ENCODE data around the gene CDK13.

DNA sequence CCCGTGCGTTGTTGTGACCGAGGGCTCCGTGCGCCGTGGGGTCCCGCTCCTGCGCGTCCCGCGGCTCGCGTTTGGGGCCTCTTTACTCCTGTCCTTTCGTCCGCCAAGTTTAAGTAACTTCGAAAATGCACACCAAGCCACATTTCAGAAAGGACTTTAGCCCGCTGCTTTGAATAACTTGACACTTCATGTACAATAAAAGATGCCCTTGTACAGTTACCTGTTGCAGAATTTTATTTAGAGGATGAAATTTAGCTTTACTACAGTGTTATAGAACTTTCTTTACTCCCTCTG is 185.2 kb downstream of the CDK13 start:
- TF ChIP-seq, protein P1, sequence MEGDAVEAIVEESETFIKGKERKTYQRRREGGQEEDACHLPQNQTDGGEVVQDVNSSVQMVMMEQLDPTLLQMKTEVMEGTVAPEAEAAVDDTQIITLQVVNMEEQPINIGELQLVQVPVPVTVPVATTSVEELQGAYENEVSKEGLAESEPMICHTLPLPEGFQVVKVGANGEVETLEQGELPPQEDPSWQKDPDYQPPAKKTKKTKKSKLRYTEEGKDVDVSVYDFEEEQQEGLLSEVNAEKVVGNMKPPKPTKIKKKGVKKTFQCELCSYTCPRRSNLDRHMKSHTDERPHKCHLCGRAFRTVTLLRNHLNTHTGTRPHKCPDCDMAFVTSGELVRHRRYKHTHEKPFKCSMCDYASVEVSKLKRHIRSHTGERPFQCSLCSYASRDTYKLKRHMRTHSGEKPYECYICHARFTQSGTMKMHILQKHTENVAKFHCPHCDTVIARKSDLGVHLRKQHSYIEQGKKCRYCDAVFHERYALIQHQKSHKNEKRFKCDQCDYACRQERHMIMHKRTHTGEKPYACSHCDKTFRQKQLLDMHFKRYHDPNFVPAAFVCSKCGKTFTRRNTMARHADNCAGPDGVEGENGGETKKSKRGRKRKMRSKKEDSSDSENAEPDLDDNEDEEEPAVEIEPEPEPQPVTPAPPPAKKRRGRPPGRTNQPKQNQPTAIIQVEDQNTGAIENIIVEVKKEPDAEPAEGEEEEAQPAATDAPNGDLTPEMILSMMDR (conservative IDR thresholded peaks at IDR 0.05; ENCODE audit: low read depth, low read length) = no peak
- TF ChIP-seq EZH2 (IDR thresholded peaks at IDR 0.05; ENCODE audit: low read length, unreplicated experiment) (no peak), EZH2phosphoT487 (IDR thresholded peaks at IDR 0.05; ENCODE audit: borderline replicate concordance, low read length) (no peak)
